HG03066 (cell line): ENCODE measurements around the gene CDC42EP4.

ENCODE experiments used
- ATAC-seq: cut with Tn5 transposase; IDR thresholded peaks from one replicate; pipeline ENCODE4 v1.9.1; 2021; ENCODE audit warnings: low read depth; ENCODE audit not compliant: unreplicated experiment

Gene CDC42EP4

DNA sequence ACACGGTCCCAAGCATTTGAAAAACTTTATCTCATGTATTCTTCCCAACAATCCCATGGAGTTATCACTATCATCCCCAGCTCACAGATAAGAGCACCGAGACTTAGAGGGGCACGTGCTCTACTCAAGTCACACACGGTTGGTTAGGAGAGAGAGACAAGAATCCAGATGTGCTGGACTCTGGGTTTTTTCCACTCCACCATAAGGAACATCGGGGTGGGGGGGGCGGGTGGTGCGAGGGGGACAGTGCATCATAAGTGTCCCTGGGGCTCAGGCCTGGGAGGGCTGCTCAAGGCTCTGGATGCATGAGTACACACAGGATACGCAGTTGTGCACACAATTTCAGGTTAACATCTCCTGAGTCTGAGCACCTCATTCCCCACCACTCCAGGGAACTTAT, 7.4 kb downstream of the CDC42EP4 start:
- no peak for ATAC-seq

DNA sequence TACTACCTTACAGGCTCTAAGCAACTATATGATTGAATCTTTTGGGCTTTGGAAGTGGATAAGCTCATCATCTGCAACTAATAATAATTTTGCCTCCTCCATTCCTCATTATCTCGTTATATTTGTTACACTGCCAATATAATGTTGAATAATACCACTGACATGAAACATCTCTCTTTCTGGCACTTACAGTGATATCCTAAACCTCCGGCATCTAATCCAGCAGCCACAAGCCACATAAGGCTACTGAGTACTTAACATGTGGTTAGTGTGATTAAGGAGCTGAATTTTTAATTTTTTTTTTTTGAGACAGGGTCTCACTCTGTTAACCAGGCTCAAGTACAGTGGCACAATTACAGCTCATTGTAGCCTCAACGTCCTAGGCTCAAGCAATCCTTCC, 9.6 kb downstream of the CDC42EP4 start:
- ATAC-seq, result no peak

DNA sequence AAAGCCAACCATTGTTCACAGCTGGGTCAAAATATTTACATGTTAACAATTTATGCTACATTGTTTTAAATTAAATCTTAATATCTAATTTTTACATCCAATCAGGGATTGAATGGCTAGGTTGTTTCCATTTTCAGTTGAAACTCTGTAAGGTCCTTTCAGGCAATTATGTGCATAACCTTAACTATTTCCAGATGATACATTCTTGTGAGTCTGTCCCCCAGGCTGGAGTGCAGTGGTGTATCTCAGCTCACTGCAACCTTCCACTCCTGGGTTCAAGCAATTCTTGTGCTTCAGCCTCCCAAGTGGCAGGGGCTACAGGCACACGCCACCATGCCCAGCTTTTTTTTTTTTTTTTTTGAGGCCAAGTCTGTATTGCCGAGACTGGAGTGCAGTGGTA, 10.4 kb downstream of the CDC42EP4 start:
- ATAC-seq, result no peak

GRCh38 chr17:73300392-73300791, 11.4 kb downstream of the CDC42EP4 start:
- ATAC-seq, result no peak

GRCh38 chr17:73297934-73298861, 13.6 kb downstream of the CDC42EP4 start:
- ATAC-seq, result no peak

DNA sequence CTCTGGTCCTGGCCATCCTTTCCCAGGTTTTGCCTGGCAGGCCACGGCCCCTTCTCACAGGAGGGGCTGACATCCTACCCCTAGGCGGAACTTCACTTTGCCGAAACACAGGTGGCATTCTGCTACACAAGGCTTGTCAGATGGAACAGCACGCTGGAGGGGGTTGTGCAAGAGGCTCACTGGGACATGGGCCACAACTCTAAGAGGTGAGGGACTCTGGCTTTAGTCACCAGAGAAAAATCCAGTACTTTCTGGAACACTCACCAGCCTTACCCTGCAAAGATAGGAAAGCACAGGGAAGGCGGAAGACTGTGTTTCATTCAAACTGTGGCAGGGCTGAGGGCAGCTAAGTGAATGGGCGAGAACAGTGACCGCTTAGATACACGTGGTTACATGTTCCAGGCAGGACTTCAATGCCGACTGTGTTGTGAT, 18.3 kb downstream of the CDC42EP4 start:
- no peak for ATAC-seq

DNA sequence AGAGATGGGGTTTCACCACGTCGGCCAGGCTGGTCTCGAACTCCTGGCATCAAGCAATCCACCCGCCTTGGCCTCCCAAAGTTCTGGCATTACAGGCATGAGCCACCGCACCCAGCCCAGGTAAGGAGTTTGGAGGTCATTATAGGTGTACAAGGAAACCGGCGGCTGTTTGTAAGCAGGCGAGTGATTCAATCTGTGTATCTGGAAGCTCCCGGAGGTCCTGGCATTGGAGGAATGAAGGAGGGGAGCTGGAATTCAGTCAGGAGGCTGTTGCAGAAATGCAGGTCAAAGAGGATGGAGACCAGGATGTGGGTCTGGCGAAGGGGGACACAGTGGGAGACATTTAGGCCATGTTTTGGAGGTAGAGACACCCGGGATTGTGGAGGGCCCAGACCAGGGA, 18.8 kb downstream of the CDC42EP4 start:
- no peak for ATAC-seq

DNA sequence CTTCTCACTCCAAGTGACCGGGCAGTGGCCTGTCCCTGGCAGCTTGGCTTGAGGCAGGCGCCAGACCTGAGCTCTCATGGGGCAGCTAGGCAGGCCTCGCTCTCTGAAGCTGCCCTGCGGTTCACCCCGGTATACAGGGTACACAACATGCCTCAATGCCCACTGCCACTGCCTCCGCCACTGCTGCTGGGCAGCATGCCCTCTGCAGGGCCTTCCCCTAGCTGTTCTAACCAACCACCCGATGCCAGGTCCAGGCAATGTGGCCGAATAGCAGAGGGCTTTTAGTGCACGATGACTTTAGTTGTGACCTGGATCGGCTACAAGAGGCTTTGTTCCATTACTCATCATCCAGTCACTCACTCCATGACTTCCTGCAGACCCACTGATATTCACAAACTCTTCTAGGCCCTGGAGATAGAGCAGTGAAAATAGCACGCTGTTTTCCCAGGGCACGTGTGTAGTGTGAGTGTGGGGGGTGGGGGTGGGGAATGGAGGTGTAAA, 19.7 kb downstream of the CDC42EP4 start:
- ATAC-seq, result no peak

DNA sequence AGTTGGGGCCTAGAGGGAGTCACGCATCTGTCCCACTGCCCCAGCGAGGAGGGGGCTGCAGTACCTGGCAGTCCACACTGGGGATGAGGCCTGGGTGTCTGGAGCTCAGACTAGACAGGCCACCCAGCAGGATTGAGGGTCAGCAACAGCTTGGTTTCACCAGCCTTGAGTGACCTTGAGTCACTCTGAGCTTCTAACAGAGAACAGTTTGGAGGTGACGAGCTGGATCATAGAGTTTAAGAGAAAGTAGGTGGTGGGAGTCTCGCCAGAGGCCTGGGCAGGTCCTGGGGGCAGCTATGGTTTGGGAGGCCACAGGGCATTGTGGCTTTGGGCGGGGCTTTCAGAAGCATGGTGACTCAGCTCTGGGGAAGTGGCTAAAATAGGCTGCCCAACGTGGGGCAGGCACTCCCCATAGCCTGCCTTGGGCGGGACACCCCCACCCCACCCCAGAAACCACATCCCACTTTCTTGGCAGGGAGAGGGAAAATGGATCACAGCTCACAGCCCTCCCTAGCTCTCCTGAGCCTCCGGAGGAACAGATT, 20.5 kb downstream of the CDC42EP4 start:
- ATAC-seq, result peak; percentile 90

GRCh38 chr17:73290399-73291259, 21.2 kb downstream of the CDC42EP4 start:
- peak; percentile 45 for ATAC-seq

DNA sequence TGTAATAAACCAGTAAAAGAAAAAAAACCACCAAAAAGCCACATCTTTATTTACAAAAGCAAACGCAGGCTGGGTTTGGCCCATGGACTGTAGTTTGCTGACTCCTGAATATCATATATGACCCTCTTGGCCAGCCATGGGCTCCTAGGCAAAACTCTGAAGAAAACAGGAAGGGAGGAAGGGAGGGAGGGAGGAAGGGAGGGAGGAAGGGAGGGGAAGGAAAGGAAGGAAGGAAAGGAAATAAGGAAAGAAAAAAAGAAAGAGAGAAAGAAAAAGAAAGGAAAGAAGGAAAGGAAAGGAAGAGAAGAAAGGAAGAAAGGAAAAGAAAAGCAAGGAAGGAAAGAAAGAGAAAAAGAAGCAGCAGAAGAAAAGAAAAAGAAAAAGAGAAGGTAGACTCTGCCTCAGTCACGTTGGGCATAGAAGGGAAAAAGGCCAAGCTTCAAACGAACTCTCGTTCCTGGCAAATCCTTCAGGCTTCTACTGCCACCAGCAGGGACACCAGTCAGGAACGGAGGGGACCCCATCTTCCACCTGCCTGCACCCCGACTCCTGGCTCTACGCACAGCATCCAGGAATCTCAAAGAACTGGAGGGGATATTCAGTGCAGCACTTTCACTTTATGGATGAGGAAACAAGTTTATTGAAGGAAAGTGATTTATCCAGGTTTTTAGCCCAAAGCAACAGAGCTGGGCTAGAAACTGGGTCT, 22.1 kb downstream of the CDC42EP4 start:
- no peak for ATAC-seq

DNA sequence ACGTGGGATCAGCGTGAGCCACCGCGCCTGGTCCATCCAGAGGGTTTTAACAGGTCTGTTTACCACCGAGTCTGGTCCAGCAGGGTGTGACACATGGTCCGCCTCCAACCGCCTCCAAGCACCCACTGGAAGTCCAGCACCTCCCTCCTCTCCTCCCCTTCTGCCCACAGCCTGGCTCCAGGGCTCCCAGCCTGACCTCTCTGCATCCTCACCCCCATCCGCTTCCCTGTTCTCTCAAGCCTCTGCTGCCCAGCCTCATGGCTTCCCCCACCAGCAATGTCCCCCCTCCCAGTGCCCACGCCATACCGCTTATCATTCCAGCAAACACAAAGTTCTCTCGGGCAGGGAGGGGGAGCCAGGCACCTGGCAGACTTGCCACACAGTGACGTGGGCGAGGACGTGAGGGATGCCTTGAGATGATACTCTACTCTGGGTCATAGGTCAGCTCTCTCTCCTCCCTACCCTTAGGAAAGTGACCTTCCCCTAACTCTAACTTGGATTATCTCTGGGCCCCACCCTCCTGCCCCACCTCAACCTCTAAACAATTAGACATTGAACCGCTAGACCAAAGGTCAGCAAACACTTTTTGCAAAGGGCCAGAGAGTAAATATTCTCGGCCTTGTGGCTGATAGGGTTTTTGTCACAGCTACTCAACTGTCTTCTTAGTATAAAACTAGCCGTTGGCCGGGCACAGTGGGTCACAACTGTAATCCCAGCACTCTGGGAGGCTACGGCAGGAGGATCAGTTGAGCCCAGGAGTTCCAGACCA, 23.1 kb downstream of the CDC42EP4 start:
- no peak for ATAC-seq

GRCh38 chr17:73286863-73287296, 24.9 kb downstream of the CDC42EP4 start:
- ATAC-seq, result no peak

DNA sequence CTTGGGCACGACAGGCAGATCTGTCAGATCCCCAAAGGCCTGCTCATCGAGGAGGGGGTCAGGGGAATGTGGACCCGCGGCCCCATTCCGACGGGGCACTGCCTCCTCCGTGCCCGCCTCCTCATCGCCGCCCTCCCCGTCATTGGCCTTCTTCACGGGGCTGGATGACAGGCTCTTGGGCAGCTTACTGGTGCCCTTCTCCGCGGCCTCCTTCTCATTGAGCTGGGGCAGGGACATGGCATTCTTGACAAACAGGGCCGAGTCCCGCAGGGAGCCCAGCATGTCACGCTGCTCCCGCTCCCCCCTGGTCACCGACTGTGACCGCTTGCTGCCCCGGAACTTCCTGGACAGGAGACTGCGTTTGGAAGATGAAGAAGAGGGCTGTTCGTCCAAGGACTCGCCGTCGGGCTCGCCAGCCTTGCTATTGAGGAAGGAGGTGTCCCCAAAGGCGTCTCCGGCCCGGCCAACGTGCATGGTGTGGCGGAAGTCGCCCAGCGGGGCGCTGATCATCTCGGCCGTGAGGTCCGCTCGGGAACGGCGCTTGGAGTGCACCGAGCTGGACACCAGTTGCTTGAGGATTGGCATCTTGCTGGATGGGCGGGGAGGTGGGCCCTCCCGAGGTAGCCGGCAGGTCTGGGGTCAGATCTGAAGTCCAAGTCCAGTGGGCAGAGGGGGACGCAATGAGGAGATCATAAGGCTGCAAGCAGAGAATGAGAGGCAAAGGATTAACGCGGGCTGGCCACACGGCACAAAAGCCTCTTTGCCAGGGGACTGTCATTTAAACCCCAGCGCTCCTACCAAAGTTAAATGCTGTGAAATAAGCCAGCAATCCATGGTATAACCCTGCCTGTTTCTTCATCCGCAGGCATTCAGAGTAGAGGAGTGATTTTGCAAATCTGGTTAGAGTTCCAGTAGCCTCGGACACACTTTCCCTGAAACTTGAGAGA, 25.6 kb downstream of the CDC42EP4 start:
- ATAC-seq, result no peak

DNA sequence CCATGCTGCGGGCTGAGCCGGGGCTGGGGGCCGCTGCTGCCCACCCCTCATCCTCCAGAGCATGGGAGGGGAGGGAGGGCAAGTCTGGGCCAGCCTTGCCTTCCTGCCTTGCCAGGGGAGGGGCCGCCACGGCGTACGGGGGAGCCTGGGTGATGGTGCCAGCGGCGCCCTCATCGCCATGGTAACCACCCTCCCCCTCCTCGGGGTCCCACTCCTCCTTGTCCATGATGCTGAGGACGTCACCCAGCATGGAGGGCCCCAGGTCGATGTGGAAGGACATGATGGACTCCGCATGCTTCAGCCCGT, 26.2 kb downstream of the CDC42EP4 start:
- ATAC-seq, result no peak

DNA sequence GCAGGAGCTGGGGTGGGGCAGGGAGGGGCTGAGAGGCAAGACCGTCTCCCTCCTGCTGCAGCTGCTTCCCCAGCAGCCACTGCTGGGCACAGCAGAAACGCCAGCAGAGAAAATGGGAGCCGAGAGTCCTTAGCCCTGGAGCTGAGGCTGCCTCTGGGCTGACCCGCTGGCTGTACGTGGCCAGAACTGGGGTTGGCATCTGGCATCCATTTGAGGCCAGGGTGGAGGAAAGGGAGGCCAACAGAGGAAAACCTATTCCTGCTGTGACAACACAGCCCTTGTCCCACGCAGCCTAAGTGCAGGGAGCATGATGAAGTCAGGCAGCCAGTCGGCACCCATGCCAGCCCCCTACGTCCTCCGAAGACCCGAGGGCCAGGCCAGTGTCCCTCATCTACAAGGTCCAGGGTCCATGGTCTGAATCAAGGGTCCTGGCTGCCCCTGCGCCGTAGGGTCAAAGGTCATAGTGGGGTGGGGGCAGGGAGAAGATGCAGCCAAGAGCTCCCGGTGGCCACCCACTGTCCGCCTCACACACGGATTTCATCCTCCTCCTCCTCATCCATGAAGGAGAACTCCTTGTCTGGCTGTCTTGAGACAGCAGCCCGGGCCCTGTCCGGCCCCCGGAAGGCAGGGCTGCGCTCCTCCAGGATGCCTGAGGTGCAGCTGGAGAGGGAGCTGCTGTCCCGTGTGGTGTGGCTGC, 26.7 kb downstream of the CDC42EP4 start:
- no peak for ATAC-seq

DNA sequence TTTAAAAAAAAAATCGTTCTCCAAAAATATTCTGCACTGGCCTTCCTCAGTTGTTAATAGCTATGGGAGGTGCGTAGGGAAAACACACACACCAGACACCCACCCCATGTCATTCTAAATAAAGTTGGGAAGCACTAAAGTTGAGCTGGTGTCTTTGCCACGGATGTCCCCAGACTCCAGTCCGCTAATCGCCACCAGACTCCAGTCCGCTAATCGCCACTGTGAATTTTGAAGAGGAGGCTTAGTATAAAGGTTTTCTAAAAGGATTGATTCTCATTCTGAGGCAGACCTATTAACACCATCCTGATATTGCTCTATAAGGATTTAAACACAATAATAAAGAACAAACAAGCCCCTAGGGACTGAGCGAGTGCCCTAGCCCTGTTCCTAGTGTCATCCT, 27.4 kb downstream of the CDC42EP4 start:
- ATAC-seq, result no peak

DNA sequence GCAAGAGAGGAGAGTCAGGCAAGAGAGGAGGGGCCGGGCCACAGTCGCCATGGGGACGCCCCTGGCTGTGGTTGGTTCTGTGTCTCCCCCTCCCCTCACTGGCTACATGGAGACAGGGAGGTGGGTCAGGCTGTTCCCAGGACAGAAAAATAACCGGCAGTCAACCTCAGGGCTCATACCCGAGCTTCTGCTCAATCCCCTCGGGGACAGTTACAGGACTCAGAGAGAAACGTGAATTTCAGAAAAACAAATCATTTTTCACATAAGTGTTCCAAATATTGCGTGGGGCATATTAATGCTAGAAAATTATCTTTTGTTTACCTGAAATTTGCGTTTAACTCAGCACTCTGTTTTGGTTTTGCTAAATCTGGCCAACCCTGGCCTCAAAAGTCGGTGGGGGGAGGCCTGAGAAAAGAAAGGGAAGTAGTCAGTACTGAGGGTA, 27.9 kb downstream of the CDC42EP4 start:
- ATAC-seq, result no peak
